T-cell (primary cell): ENCODE measurements around the gene ARHGEF38. TPM values are rescaled to one million over a fixed set of nuclear protein-coding genes. Genes with fewer than 3 reads are reported as not detected.
"Not testable (repeated sequence)": the region's sequence is repeated elsewhere in the genome, so short reads cannot be mapped to it uniquely, and the experiment has no call there.

ENCODE experiments used
- ATAC-seq, 4 experiments: fragments of 200-7000 bp in 3 of 4; fragments of 150-1000 bp in 1 of 4; cut with Tn5 transposase; replicated peaks in 1 of 4; 1 replicate in 3 of 4; 2 replicates in 1 of 4; pipeline ENCODE4 v1.10.0; 2021; ENCODE audit warnings: moderate library complexity in 3 of 4, mild to moderate bottlenecking in 2 of 4, moderate number of reproducible peaks in 1 of 4
- CTCF ChIA-PET, 2 donors: fragments of 300-600 bp; sonication (Branson Sonifier 250); formaldehyde crosslinking; loops; one replicate each; lab custom pipeline; 2022; ENCODE audit warnings: antibody characterized with exemption in 2 of 2; lab: Charles Lee
- POLR2A ChIA-PET, 2 donors: fragments of 300-600 bp; sonication (Branson Sonifier 250); formaldehyde crosslinking; loops; one replicate each; lab custom pipeline; 2022; ENCODE audit warnings: antibody characterized with exemption in 2 of 2; lab: Charles Lee
- DNase-seq, 35 experiments: peaks; one replicate each; pipeline versions ENCODE4 v3.0.0 to v3.0.0-alpha.2; 2013 to 2023
- H3K27ac ChIP-seq: one replicate; pipeline ENCODE4 v1.5.1; 2013; ENCODE audit warnings: low read length
- H3K27me3 ChIP-seq, 2 experiments: replicated peaks in 1 of 2; 1 replicate in 1 of 2; 2 replicates in 1 of 2; pipeline versions ENCODE4 v1.6.1 to v1.7.0; 2013; ENCODE audit warnings: low read length in 1 of 2, mixed read lengths in 1 of 2; ENCODE audit not compliant: control insufficient read depth in 2 of 2, insufficient read depth in 2 of 2; ENCODE audit errors: extremely low read depth in 1 of 2
- H3K36me3 ChIP-seq, 2 donors: 1 replicate in 1 of 2; 2 replicates in 1 of 2; pipeline versions ENCODE4 v1.6.1 to v1.7.0; 2013; ENCODE audit warnings: low read length in 1 of 2; ENCODE audit not compliant: control insufficient read depth in 2 of 2, insufficient read depth in 1 of 2; ENCODE audit errors: extremely low read depth in 1 of 2
- H3K4me1 ChIP-seq, 2 experiments: 1 replicate in 1 of 2; 2 replicates in 1 of 2; pipeline versions ENCODE4 v1.6.1 to v1.7.0; 2013; ENCODE audit warnings: low read length in 2 of 2, mixed read lengths in 1 of 2; ENCODE audit not compliant: insufficient read depth in 2 of 2, control insufficient read depth in 1 of 2; ENCODE audit errors: extremely low read depth in 1 of 2
- H3K4me3 ChIP-seq, 2 donors: 1 replicate in 1 of 2; 2 replicates in 1 of 2; pipeline versions ENCODE4 v1.5.1 to v1.7.0; 2013; ENCODE audit warnings: mild to moderate bottlenecking in 2 of 2, low read length in 1 of 2, moderate library complexity in 1 of 2; ENCODE audit not compliant: control insufficient read depth in 1 of 2; ENCODE audit errors: extremely low read depth in 1 of 2
- H3K9me3 ChIP-seq: 2 replicates; pipeline ENCODE4 v1.7.0; 2013
- H3K27ac Mint-ChIP-seq, 2 donors: one replicate each; pipeline ENCODE4 v1.8.0; 2020 to 2021; ENCODE audit warnings: mild to moderate bottlenecking in 2 of 2, mixed read lengths in 2 of 2
- H3K27me3 Mint-ChIP-seq, 2 donors: one replicate each; pipeline ENCODE4 v1.8.0; 2021 to 2022; ENCODE audit warnings: mixed read lengths in 2 of 2
- H3K36me3 Mint-ChIP-seq: one replicate; pipeline ENCODE4 v1.8.0; 2021; ENCODE audit warnings: mixed read lengths
- H3K4me1 Mint-ChIP-seq, 3 donors: one replicate each; pipeline ENCODE4 v1.8.0; 2020 to 2022; ENCODE audit warnings: mixed read lengths in 3 of 3, mild to moderate bottlenecking in 1 of 3
- H3K4me3 Mint-ChIP-seq, 3 donors: one replicate each; pipeline ENCODE4 v1.8.0; 2020 to 2022; ENCODE audit warnings: mild to moderate bottlenecking in 3 of 3, mixed read lengths in 3 of 3, moderate library complexity in 3 of 3
- H3K9me3 Mint-ChIP-seq, 3 donors: one replicate each; pipeline ENCODE4 v1.8.0; 2020 to 2022; ENCODE audit warnings: mixed read lengths in 3 of 3
- WGBS: methylation state at CpG from one replicate; pipeline ENCODE4 v1.1.5; 2013; ENCODE audit warnings: missing lambda C conversion rate; ENCODE audit not compliant: insufficient coverage; 5-methylcytosine and 5-hydroxymethylcytosine counted together
- total RNA-seq, 35 experiments: library from RNA in 6 of 35; stranded (reverse) in 6 of 35; fragments of 120-200 nt in 1 of 35; gene quantifications; one replicate each; pipeline versions ENCODE4 v1.2.1 to v1.2.4 and lab custom pipeline; 2013 to 2026

The ARHGEF38 gene
- total RNA-seq, 5 donors from 2014 or later (not counting 1 experiment from before 2014, with no cell fraction given) = not detected

DNA sequence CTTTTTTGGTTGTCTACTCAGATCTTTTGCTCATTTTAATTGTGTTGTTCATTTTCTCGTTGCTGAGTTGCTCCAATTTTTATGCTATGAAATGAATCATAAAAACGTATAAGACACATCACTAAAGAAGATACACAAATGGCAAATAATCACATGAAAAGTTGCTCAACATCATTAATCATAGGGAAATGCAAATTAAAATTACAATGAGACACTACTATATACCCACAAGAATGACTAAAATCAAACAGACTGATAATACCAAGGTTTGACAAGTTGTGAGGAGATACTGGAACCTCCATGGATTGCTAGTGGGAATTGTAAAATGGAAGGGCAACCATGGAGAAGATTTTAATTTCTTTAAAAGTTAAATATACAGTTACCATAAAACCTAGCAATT lies 173.2 kb downstream of the ARHGEF38 start:
- H3K27me3 Mint-ChIP-seq = no peaks in the 10 kb centered on the region
- no peaks in the 10 kb centered on the region for H3K4me1 Mint-ChIP-seq
- H3K9me3 Mint-ChIP-seq = peaks cover 0 to 9% (median 4%) of the 10 kb centered on the region in 3 donors
- no peaks in the 10 kb centered on the region for H3K4me1 ChIP-seq
- H3K27ac Mint-ChIP-seq = no peak overlapping the region
- no peaks in the 10 kb centered on the region for H3K27me3 ChIP-seq
- H3K36me3 ChIP-seq = peaks cover 0 to 4% of the 10 kb centered on the region in 2 donors
- no peak overlapping the region for H3K4me3 Mint-ChIP-seq
- POLR2A ChIA-PET = no interaction called here
- DNase-seq (no peak), ATAC-seq (no peak)
- no peaks in the 10 kb centered on the region for H3K9me3 ChIP-seq
- CTCF ChIA-PET = interaction anchor here in 1 of 2 donors (0.6 kb wide), 1 partner anchor 378 kb away, joined by 3 read pairs; no protein-coding TSS in a partner anchor
- no peak overlapping the region for H3K4me3 ChIP-seq
- no peak overlapping the region for H3K27ac ChIP-seq
- WGBS = no CpG with 5 or more reads among the region's 2 CpGs
- peaks cover 19% of the 10 kb centered on the region for H3K36me3 Mint-ChIP-seq

GRCh38 chr4:105729895-105730294 lies 177.5 kb downstream of the ARHGEF38 start:
- 100% methylated on average over 2 of the region's 4 CpGs for WGBS
- H3K4me3 ChIP-seq = not testable (repeated sequence)

More at GRCh38 chr4:105729895-105730294, 177.5 kb downstream of the ARHGEF38 start:
- POLR2A ChIA-PET, H3K36me3 ChIP-seq, H3K9me3 ChIP-seq, H3K4me1 ChIP-seq, CTCF ChIA-PET, H3K27me3 Mint-ChIP-seq, H3K4me3 Mint-ChIP-seq, H3K4me1 Mint-ChIP-seq, DNase-seq, ATAC-seq, H3K27ac Mint-ChIP-seq, H3K27me3 ChIP-seq, H3K27ac ChIP-seq: not testable (repeated sequence)
- H3K9me3 Mint-ChIP-seq = peaks cover 5 to 23% (median 10%) of the 10 kb centered on the region in 3 donors
- H3K36me3 Mint-ChIP-seq = peaks cover 53% of the 10 kb centered on the region

Other genes starting within 250 kb of the ARHGEF38 start
- gene PPA2, start 78.6 kb upstream of the ARHGEF38 start, total RNA-seq = 10 to 100 TPM; 43.0 to 56.4 (median 52.6) TPM
- 10 to 100 TPM; 14.5 to 23.8 (median 17.3) TPM for gene INTS12, start 156.1 kb downstream of the ARHGEF38 start, total RNA-seq
- 1 to 10 TPM; 5.1 to 7.5 (median 5.2) TPM for gene GSTCD, start 156.2 kb downstream of the ARHGEF38 start, total RNA-seq